Measurements from ENCODE around the gene CXXC5.

DNA sequence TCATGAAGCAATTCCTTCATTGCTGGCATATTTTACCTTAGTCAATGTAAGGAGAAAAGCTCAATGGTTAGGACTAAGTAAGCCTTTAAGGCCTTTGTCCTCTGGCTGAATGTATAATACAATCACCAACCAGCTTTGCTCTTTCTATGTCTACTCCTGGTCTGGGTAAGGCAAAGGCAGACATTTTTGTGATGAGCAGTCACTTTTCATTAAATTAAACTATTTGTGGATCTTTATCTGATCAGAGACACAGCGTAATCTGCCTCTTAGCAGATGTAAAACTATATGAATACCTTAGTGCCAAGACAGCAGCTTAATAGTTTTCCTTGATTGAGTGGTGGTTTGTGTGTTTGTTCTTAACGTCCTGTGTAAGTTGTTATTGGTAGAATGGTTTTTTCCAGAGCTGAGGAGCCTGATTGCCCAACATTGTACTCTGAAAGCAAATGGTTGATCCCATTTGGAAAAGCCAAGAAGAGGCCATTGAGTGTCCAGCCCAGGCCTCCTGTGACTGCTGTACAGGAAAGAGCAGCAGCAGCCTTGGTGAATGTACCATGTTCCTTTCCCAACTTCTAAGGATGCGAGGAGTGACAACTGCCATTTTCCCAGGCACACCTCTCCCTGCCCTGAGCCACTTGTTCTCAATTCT lies 16.5 kb upstream of the CXXC5 start:
- TF ChIP-seq, protein P1, sequence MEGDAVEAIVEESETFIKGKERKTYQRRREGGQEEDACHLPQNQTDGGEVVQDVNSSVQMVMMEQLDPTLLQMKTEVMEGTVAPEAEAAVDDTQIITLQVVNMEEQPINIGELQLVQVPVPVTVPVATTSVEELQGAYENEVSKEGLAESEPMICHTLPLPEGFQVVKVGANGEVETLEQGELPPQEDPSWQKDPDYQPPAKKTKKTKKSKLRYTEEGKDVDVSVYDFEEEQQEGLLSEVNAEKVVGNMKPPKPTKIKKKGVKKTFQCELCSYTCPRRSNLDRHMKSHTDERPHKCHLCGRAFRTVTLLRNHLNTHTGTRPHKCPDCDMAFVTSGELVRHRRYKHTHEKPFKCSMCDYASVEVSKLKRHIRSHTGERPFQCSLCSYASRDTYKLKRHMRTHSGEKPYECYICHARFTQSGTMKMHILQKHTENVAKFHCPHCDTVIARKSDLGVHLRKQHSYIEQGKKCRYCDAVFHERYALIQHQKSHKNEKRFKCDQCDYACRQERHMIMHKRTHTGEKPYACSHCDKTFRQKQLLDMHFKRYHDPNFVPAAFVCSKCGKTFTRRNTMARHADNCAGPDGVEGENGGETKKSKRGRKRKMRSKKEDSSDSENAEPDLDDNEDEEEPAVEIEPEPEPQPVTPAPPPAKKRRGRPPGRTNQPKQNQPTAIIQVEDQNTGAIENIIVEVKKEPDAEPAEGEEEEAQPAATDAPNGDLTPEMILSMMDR (conservative IDR thresholded peaks at IDR 0.05; ENCODE audit: low read depth, low read length): no peak
- no peak for TF ChIP-seq POLR2A (IDR thresholded peaks at IDR 0.05; ENCODE audit: low read depth, low read length)
- 0 out of 2 replicates have a peak, but pooled peaks have one; percentile 21 for TF ChIP-seq CEBPB (IDR thresholded peaks at IDR 0.05; ENCODE audit: low read depth, low read length)
- no peak for TF ChIP-seq RAD21 (IDR thresholded peaks at IDR 0.05; ENCODE audit: low read length)
- TF ChIP-seq RFX5 (IDR thresholded peaks at IDR 0.05; ENCODE audit: low read depth, low read length): no peak
- no peak for TF ChIP-seq FOS (IDR thresholded peaks at IDR 0.05; ENCODE audit: low read depth, low read length)
- no peak for TF ChIP-seq MXI1 (IDR thresholded peaks at IDR 0.05; ENCODE audit: borderline replicate concordance, low read depth, low read length)

Data from IMR-90 (cell line).